HG03159 (cell line): ENCODE measurements around the gene ADCY9.
"Not testable (repeated sequence)": the region's sequence is repeated elsewhere in the genome, so short reads cannot be mapped to it uniquely, and the experiment has no call there.

Experiments
- ATAC-seq: cut with Tn5 transposase; IDR thresholded peaks from one replicate; pipeline ENCODE4 v1.9.1; 2021; ENCODE audit warnings: mild to moderate bottlenecking, moderate library complexity; ENCODE audit not compliant: unreplicated experiment

ADCY9 gene

DNA sequence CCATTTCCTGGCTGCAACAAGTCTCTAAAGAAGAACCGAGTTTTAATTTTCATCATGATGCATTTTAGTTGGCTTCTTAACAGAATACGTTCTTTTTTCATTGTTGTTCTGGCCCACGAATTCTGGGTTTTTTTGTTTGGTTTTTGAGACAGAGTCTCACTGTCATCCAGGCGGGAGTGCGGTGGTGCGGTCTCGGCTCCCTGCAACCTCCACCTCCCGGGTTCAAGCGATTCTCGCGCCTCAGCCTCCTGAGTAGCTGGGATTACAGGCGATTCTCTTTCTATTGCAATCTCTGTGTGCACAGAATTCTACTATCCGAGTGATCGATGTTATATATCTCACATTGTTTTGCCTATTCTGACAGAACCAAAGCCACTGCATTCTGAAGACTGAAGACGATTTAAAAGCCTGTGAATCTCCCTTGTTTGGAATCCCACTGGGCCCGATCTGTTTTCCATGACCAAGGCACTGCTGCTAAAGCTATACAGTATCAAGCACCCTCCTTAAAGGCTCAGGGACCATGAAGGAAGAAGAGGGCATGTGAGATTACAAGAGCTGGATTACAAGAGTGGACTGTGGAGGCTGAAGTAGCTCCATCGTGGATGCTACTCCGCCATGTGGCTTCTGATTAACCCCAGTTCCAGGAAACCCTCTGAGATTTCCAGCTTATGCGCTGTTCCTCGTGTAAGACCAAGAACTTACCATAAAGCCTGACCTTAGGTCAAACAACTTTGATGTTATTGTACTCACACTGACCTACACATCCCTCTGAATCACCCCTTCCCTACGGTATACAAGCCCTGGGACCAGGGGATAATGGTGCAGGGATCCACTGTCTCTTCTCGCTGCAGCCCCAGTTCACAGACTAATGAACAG is 44.3 kb downstream of the ADCY9 start:
- no peak for ATAC-seq

DNA sequence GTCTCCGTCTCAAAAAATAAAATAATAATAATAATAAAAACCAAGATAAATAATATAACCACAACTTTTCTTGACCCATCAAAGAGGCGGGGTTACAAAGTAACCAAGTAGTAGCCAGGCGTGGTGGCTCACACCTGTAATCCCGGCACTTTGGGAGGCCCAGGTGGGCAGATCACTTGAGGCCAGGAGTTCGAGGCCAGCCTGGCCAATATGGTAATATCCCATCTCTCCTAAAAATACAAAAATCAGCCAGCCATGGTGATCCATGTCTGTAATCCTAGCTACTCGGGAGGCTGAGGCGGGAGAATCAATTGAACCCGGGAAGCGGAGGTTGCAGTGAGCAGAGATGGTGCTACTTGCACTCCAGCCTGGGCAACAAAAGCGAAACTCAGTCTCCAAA is 45.3 kb downstream of the ADCY9 start:
- ATAC-seq, result no peak

GRCh38 chr16:4067262-4068001 is 48.8 kb downstream of the ADCY9 start:
- ATAC-seq, result no peak

DNA sequence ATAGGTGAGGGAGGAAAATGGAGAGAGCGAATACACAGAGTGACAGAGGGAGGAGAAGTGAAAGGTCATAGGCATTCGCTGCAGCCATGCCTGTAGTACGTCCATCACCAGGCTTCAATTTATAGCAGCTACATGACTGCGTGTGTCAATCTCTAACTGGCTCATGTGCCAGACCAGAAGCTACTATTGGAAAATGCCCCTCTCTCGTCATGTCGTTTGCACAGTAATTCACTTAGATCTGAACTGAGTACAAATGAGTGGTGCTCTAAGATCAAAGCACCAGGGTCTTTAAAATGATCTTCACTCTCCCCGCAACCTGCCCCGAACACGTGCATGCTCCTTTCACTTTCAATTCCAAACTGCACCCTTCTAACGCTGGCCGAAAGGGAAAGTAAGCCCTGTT is 51.3 kb downstream of the ADCY9 start:
- no peak for ATAC-seq

GRCh38 chr16:4062212-4062802 is 53.9 kb downstream of the ADCY9 start:
- no peak for ATAC-seq

DNA sequence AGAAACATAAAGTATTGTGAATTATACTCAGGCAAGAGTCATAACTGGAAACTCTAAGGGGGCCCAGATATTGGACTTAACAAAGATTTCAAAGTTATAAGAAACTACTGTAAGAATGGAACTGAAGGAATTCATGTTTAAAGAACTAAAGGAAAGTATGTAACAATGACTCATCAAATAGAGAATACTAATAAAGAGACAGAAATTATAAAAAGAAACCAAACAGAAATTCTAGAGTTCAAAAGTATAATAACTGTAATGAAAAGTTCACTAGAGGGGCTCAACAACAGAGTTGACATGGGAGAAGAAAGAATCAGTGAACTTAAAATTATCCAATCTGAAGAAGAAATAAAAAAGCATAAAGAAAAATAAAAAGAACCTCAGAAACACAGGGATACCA is 55.4 kb downstream of the ADCY9 start:
- ATAC-seq, result no peak

DNA sequence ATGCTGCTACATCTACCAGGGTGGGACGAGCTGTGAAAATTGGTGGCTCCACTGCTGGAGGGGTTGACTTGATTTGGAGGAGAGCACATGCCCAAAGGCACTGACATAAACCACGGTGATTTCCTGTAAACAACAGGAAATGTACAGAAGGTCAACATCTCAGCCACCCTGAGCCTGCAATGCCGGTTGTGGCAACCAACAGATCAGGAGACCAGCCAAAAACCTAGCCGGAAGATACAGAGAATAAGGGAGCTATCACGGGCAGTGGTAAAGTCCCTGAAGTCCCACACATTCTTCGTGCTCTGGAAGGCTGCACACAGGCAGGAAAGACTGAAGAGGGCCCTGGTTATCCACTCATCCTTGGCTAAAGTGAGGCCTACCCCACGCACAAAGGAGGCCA is 56.2 kb downstream of the ADCY9 start:
- ATAC-seq, result no peak

GRCh38 chr16:4058386-4058785 is 57.9 kb downstream of the ADCY9 start:
- ATAC-seq, result no peak

DNA sequence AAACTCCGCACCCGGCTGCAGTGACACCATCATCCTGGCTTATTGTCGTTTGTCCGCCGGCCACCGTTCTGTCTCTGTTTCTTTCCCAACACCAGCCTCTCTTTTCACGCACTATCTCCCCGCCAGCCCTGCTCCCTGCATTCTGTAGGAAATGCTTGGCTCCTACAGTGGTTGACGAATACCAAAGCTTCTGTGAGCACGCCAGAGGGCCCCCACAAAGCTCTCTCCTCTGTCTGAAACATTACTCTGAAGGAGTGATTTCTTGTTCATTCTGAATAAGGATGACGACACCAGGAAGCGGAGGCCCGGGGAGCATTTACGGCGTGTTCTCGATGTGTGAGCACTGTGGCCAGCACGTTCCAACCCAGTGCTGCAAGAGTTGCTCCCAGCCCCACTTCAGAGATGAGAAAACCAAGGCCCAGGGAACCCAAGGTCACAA is 58.8 kb downstream of the ADCY9 start:
- ATAC-seq, result no peak

DNA sequence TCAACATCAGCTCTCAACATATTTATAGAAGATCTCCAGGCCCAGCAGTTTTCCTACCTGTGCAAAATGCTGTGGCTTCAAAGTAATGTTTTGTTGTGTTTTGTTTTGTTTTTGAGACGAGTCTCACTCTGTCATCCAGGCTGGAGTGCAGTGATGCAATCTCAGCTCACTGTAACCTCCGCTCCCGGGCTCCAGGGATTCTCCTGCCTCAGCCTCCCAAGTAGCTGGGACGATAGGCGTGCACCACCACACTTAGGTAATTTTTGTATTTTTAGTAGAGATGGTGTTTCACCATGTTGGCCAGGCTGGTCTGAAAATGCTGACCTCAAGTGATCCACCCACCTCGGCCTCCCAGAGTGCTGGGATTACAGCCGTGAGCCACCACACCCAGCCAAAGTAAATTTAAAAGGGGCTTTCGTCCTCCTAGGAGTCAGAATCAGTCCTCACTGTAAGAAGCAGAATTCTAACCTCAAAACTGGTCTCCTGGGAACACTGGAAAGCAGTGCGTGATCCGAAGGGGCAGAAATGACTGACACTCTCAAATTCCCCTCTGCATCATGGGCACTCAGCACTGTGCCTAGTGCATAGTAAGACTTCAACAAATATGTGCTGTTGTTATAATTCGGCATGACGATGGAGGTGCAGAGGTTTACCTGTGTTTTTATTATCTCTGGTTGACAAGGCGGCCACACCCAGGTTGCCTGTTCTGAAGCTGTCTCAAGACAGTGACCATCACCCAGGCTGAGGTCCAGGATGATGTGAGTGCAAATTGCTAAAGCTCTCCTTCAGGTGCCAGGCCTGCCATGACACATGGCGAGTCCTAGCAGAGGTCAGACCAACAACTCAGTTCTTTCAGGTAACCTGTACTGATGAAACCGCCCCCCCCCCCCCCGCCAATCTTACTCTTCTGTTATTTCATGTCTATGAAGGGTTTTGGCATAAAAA is 59.8 kb downstream of the ADCY9 start:
- no peak for ATAC-seq

DNA sequence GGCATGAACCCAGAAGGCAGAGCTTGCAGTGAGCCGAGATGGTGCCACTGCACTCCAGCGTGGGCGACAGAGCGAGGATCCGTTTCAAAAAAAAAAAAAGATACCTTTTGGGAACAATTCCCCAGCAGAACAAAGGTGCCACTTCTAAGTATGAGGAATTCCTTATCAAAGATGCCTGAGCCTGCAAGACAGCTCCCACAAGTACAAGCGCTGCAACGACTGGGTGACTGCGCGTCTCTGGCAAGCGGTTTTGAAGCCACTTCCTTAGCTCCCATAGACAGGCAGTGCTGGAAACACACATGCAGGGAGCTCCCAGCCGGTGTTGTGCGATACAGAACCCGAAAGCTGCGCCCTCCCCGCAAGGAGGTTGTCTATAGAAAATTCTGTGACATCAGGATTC is 60.5 kb downstream of the ADCY9 start:
- no peak for ATAC-seq

DNA sequence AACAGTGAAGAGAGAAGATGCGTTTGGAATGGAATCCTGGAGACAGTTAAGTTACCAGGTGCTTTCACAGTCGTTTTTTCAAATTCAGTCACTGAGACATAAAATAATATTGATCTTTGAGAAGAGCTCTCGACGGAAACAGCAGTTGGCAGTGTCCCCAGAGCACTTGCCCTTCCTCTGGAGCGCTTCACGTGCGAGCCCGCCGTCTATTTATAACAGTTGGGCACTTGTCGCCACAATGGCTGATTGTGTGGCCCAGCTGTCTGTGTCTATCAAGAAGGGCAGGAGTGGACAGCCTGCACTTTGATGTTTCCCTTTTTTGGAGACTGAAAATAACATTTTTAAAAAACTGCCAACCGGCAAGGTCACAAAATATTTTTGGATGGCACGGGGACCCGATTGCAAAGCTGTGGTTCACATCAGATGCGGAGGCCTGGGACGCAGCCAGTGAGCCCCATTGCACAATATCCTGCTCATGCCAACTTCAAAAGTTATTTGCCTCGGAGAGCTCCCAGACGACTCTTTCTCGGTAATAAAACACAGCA is 62.9 kb downstream of the ADCY9 start:
- no peak for ATAC-seq

- no peak for ATAC-seq
Measured at GRCh38 chr16:4052801-4053293, 63.4 kb downstream of the ADCY9 start.

GRCh38 chr16:4052096-4052495 is 64.1 kb downstream of the ADCY9 start:
- no peak for ATAC-seq

GRCh38 chr16:4051591-4051990 is 64.7 kb downstream of the ADCY9 start:
- ATAC-seq, result no peak

DNA sequence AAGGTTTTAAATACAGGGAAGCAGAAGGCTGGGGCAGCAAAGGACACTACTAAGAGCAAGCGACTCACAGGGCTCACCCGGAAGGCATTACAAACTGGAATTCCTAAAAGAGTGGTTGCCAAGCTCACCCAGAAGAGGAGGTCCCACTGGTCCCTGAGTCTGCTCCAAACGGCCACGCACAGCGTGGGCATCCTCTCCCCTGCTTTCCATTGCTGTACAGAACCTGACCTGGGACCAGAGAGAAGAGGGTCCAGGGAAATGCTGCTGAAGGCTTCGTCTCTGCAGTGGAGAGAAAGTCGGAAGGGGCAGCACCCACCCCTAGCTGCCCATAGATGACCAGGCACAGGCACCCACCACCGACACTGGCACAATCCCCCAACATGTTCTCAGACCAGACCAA is 67.2 kb downstream of the ADCY9 start:
- no peak for ATAC-seq

DNA sequence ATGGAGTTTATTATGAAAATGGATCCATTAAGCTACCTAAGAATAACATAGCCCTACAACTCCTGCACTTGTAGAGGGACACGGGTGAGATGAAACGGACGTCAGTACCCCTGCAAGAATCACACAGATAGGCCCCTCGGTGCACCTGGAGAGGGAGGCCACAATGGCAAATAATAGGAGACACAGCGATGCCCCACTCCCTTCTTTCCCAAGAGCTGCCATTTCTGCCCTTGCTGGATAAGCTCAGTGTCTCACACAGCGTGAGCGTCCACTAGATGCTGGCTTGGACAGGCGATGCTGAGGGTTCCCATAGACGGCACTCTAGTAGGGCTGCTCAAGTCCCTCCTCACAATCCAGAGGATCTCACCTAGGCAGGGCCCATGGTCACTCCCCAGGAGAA is 67.8 kb downstream of the ADCY9 start:
- no peak for ATAC-seq

DNA sequence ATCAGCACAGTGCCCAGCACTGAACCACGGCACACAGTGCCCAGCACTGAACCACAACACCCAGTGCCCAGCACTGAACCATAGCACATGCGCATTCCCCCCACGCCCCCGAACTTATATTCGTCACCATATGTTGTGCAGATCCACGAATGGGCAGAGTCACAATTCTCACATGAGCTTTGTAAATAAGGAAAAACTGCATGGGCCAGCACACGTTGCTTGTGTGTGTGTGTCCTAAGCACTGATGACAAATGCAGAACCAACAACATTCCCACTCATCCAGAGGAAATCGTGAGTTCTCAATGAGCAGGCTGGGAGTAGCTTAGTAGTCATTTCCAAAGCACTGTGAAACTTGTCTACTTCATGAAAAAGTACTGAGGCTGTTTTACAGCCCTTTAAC is 70.0 kb downstream of the ADCY9 start:
- ATAC-seq, result no peak

DNA sequence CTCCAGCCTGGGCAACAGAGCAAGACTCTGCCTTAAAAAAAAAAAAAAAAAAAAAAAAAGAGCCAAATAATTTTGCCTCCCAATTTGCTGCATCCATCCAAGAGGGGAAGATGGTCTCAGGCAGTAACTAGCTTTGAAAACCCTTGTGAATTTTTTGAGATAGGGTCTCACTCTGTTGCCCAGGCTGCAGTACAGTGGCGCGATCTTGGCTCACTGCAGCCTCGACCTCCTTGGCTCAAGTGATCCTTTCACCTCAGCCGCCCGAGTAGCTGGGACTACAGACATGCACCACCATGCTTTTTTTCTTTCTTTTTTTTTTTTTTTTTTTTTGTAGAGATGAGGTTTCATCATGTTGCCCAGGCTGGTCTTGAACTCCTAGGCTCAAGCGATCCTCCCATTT is 70.7 kb downstream of the ADCY9 start:
- not testable (repeated sequence) for ATAC-seq

- ATAC-seq, result no peak
Measured at GRCh38 chr16:4042581-4042980, 73.7 kb downstream of the ADCY9 start.
